ENCODE results near the gene ISL1.

ISL1 gene

DNA sequence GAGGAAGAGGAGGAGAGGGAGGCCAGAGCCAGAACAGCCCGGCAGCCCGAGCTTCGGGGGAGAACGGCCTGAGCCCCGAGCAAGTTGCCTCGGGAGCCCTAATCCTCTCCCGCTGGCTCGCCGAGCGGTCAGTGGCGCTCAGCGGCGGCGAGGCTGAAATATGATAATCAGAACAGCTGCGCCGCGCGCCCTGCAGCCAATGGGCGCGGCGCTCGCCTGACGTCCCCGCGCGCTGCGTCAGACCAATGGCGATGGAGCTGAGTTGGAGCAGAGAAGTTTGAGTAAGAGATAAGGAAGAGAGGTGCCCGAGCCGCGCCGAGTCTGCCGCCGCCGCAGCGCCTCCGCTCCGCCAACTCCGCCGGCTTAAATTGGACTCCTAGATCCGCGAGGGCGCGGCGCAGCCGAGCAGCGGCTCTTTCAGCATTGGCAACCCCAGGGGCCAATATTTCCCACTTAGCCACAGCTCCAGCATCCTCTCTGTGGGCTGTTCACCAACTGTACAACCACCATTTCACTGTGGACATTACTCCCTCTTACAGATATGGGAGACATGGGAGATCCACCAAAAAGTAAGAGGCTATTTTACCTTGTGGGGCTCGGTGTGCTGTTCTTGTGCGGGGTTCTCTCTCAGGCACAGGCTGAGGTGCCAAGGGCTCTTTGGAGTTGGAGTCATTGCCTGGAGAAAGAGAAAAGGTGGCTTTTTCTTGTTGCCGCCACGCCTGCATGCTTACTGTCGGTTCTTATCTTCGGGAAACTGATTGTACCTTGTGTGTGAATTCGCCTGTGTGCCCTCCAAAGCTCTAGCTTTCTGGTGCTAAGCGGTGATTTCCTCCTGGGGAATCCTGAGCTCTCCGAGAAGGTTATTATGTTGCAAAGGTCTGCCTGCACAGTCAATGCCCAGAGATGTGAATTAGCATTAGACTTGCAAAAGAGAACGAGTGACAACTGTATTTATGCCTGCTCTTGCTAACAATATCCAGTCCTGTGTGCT is at the start of gene ISL1:
Gene ISL1, plus strand, starts transcription at position 318 of the 991 bp plus-strand sequence. Its CDS starts 224 bp downstream, at position 542.
- peak; percentile 88 for DNase-seq

DNA sequence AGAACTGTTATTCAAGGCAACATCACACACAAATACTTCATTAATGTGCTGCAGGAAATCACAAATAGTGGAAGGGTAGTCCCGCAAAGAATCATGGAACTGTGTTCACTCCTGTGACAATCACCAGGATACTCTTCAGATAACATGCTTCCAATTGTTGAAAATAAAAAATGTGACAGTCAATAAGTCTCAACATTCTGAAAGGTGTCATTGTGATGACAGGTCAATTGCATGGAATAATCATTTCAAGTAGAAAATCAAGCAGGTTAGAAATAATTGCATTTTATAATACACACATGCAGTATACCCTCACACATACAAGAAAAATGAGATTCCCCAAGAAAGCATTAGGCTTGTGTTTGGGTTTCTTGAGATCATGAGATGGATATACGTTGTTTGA is 46.4 kb upstream of the ISL1 start:
- DNase-seq, result no peak

DNA sequence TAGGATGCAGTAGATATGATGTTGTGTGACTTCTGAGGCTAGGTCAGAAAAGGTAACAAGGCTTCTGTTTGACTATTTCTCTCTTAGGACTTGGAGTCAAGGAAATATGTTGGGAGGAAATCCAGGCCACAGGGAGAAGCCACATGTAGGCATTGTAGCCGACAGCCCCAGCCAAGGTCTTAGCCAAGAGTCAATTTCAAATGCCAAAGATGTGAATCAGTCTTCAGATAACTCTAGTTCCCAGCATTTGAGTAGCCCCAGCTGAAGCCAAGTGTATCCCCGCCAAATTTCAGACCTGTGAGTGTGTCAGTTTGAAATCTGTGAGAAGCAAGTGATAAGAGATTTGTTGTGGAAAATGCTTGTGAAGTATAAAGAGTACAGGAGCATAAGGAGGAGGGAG is 38.1 kb upstream of the ISL1 start:
- no peak for DNase-seq

DNA sequence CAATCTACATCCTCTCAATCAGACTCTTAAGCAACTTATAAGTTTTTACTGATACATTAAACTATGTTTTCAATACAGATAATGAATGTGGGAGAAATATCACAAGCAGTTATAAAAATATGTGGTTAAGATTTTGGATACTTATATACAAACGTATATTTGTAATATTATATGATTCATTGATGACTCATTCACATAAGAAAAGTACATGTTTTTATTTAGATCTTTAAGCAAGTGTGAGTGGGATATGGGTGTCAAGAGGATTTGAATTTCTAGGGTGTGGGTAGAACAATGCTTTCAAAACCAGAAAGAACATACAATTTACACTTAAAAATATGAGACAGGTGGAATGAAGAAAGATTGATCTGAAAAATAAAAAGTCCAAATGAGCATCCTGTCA is 36.1 kb upstream of the ISL1 start:
- no peak for DNase-seq

DNA sequence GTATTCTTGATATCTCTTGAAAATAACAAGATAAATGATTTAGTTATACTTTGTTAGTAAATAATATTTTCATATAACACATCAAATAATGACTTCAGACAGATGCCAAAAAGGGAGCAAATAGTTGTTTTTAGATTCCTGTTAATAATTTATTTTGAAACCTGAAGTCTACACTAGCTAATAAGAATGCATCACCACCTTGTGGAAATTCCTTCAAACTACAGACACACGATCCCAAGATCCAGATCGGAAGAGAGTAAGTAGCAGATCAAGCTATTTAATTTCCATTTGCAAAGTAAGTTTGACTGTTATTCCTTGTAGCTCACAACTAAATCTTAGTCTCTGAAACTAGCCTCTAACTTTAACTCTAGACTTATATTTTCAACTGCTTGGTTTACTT is 35.5 kb upstream of the ISL1 start:
- DNase-seq, result no peak

DNA sequence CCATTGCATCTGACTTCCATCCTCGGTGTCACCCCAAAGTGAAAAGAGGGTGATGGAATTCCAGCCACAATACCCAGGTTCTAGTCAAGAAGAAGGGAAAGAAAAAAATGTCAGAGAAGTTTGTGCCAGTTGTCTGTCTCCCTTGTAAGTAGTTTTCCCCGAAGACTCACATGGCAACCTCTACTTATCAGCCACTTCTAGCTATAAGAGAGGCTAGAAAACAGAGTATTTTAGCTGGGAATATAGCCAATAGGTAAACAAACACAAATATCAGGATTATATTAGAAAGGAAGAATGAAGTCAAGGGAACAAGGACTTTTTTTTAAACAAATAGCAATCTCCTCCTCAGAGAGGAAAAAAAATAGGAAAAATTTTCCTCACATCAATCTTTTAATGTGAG is 12.2 kb upstream of the ISL1 start:
- DNase-seq, result no peak

DNA sequence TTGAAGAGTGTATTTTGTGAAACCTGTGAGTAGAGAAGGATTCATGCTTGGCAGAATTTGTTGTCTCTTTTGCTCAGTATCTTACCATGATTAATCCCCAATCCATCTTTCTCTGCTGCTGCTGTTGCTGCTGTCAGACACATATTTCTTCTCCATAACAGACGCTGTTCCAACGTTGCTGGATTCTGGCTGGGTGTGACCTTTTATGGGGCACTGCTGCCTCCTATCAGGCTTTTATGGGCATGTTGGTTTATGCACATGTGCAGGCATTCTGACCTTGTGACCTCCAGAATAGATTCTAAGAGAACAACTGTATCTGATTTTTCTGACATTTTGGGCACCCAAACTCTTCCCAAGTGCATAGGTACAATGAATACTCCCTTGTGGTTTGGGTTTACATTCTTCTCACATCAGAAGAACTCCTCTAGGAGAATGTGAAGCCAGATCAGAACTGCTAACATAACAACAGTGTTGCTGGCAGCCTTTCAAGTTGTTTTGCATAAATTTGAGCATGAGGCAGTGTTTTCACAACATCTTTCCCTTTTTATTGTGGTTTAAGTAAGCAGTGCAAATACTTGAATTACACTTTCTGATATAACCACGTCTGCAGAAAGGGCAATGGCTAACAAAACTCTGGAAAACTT is 9.2 kb upstream of the ISL1 start:
- DNase-seq, result peak; percentile 13

DNA sequence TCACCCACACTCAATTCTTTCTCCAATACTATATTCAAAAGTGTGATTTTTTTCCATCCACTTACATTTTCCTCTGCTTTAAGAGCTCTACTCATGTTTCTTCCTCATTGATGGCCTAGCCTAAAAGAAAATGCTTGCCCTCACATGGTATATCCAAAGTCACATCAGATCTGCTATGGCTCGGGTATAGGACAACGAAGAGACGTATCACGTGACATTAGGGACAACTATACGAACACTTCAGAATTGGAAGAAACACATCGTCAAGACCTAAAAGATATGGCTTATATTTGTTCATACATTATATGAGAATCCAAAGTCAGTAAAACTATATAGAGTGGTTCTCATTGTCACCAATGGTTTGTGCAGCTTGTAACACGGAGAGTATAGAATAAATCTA is 8.2 kb upstream of the ISL1 start:
- DNase-seq, result no peak

DNA sequence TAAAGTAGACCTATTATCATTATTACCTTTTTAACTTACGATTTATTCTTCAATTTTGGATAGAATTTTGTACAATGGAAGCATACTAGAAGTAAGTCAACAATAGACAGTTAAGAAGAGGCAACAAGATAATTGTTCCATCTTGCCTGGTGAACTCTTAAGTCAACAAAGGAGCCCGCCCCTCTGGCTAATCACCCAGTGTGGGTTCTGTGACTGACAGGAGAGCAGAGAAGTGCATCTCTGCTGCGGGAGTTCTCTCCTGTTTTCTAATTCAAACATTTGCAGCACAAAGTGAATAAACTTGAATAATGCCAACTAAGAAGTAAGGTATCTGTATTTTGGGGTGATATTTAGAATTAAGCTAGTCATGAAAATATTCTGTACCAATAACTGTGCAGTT is 6.7 kb upstream of the ISL1 start:
- DNase-seq, result no peak

DNA sequence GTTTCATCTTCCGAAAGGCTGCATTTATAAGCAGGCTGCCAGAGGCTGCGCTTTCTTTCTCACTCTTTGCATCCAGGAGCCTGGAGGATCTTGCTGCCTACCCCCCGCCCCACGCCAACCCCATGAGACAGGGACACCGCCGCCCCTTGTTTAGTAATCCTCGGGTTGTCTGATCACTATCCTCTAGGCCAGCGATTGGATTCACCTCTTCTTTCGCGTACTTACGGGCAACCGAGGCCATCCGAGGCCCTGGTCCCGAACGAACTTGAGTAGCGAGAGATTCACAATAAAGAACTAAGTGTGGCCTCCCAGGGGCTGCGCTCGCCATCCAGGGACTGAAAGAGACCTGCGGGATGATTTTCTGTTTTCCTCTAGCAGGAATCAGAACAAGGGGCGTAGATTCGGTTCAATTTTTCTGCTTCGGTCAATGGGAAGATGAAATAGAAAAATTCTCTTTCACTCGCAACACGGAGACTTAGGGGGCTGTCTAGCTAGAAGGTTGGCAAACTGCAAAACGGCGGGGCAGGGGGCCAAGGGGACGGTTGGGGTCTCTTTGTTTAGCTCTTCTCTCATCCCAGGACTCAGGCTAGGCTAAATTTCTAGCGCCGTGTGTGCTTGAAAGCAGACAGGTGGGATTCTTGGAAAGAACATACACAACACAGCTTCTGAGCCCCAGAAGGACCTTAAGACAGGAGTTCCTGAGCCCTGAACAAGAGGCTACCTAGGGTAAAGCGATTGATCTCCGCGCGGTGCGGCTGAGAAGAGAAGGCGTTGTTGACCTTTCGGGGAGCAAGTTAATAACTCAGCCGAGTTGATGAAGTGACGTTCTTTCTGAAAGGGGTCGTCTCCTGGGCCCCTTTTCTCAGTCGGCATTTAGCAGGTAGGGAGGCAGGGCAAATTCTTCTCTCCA is 5.8 kb upstream of the ISL1 start:
- DNase-seq, result no peak

DNA sequence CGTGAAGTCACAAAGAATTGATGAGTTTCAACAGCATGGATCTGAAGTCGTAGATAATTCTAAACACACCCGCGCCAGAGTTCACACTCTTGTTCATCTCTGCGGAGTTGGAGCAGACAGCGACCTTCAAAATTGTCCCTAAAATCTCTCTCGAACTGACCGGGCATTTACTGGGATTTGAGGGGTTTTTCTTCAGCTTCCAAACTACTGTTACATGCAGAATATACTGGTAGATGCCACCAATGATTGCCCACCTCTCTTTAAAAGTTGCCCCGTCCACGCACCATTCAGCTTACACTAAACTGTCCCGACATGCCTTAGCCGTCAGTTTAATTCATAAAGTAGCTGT is 5.2 kb upstream of the ISL1 start:
- DNase-seq, result no peak

DNA sequence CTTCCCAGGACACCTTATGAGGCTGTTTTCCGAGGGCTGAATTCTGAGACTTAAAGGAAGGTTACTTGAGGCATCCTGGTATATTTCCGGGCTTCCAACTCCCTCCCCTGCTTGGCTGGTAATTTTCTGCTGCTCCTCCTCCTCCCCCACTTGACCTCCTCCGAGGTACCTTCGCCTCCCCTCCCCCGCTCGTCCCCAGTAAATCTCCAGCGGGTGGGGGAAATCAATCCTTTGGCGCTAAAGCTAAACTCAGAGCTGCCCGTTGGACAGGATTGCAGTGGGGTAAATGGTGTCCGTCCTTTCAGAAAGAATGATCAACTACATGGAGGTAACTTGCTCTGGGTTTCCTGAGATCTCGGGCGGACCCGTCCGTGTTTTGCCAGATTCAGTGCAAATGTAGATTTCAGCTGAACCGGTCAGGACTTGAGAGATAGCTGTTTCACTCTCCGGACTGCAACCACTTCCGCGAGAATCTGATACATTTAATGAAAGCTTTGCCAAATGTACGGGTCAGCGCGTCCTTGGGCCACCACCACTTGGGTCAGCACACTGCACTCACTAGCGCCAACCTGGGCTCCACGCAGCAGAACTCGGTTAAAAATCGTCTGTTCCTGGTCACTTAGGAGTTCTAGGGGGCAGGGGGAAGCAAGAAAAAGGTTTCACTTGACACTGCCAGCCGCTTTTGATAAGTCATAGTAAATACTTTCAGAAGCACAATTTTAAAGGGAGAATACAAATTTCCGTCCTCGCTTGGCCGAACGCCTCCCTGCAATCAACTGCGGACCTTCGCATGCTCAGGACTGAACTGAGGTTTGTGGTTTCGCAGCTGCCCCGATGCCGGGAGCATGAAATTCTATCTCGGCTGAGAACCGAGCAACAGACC is 4.6 kb upstream of the ISL1 start:
- DNase-seq, result no peak

DNA sequence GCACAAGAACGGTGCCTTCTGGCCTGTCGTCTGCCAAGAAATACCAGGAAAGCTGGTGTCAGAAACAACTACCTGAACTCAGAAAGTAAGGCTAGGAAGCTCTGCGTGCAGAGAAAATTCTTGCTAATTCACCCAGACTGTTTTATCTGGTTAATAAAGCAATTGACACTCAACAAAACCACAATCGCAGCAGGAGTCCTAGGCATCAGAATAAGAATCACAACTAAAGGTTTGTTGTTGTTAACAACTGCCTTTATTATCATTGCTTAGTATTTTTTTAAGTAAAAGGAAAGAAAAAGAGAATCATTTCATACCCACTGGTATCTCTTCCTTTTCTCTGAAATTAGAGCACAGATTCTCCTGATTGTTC is 3.9 kb upstream of the ISL1 start:
- DNase-seq, result no peak

DNA sequence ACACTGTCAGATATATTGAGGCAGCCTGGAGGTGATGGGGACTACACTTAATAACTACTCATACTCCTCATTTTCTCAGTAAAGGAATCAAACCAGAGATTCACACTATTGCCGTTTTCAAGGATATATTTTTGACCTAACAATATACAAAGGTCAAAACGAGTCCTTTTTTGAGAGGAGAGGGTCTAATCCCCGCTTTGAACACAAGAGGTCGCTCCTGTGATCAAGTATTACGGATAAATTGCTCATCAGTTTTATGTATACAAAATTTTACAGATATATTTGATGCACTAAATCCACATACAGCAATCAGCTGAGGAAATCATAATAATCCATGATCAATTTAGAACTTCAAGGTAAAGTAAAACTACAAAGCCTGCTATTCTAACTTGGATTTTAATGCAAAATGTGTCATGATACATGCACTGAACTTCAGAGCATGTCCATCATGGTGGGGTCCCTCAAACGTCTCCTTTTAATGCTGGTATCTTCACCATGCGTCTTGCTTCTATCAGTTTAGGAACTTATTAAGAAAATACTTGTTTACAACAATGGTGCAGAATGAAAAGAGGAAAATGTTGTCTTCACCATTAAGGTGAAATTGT is 2.5 kb upstream of the ISL1 start:
- DNase-seq, result no peak

DNA sequence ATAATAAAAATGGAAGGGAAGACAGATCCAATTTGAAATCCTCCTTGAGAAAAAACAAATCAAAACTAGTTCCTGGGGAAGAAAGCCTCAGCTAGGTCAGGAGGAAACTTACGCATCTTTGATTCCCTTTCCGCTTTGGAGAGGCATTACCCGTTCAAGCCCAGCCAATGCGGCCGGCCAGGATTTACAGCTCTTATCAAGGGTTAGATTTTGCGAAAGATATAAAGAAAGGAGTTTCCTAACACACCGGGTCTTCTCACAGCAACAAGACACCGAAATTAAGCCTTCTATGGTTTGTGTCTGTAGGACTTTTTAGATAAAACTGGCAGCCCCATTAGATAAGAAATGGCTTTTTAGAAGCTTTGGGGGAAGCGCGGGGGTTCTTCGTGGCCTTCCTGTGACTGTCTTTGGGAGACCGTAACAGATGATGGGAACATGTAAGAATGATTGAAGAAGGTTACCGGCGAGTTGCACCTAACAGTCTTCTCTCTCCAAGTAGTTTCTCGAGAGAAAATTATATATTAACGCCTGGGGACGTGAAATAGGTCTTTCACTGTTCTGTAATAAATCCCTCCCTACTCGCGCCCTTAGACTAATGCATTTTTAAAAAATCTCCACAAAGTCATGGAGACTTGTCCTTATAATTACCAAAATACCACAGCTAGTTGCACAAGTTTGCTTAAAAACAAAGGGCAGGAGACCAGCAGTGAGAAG is 1.3 kb upstream of the ISL1 start:
- DNase-seq, result no peak

DNA sequence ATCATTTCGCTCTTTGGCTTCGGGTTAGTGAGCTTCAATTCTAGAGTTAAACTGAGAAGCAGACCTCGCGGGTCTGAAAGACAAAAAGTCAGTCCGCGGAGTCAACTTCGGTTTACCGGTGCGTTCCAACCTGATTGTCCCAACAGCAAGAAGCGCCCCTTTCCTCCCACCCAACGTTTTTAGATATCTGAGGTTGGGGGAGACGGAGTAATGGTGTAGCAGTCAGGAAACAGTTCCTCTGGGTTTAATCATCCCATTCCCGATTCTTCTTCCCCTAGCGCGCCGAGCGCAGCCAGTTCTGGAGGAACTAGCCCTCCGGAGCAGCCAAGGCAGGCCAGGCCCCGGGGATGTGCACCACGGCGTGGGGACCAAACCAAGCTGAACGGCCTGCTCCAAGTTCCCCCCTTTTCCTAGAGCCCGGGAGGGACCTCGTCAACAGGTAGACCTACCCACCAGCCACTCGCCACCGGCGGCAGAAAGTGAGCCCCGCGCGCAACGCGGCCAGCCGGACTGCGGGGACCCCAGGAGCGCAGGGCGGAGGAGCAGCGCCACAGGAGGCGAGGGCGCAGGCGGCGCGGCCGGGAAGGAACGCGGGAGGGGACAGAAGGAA is 622 bp upstream of the ISL1 start:
- no peak for DNase-seq

DNA sequence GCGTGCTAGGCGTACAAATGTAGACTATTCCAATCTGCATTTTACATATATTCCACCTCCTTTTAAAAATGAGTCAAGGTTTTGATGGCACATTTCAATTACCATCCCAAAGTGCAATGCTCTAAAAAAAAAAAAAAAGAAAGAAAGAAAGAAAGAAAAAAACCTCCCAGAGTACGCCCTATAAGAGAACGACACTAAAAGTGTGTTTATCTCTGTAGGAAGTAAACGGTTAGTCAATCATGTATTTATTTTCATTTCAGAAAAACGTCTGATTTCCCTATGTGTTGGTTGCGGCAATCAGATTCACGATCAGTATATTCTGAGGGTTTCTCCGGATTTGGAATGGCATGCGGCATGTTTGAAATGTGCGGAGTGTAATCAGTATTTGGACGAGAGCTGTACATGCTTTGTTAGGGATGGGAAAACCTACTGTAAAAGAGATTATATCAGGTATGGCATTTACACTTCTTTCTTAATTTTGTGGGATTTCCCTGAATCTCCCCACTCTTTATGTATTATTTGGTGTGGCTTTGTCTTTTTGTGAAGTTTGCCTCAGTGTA is 1.1 kb downstream of the ISL1 start:
- no peak for DNase-seq

DNA sequence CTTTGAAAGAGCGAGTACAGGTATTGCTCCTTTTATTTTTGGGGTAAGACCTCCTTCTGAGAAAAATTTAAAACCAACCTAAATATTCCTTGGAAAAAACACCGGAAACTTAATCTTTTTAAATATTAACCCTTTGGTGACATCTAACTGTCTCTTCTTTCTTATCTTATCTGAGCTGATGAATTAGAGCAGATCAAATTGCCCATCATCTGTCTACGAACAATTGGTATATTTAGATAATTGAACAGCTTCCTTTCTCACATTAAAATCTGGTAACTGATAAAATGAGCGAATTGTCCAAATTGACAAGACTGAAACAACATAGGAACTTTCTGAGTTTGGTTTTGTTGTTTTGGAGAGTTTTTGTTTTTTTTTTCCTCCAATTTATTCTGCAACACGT is 2.0 kb downstream of the ISL1 start:
- DNase-seq, result no peak

DNA sequence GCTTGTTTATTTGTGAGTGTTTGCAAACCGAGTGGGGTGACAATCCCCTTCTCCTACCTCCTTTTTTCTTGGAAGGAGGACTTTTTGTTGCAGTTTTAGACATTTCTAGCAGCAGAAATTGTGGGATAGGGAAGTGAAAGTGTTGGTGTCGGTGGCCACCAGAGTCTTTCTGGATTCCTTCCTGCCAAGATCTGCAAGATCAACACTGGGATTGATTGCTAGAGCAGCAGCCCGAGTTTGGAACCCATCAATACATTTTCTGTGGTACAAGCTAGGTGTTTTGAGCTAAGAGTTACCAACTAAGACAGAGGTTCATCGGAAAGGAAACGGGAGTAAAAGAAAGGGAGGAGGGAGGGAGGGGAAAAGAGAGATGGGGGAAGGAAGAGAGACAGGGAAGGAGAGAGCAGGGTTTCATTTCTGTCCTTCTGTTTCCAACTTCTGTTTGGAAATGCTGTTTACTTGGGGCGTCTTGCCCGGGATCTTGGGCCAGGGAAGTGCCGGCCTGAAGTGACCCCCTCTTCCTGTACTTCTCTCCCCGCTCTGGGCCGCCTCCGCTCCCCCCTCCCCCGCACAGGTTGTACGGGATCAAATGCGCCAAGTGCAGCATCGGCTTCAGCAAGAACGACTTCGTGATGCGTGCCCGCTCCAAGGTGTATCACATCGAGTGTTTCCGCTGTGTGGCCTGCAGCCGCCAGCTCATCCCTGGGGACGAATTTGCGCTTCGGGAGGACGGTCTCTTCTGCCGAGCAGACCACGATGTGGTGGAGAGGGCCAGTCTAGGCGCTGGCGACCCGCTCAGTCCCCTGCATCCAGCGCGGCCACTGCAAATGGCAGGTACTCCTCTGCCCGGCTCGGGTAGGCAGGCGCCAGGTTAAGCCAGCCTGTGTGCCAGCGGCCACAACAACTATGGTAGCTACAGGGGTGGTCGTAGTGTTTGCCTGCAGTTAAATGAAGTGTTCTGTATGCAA is 4.0 kb downstream of the ISL1 start:
- DNase-seq, result peak; percentile 48
